Esophagus muscularis mucosa (tissue), 4 donors: ENCODE results near the gene RHOF. TPM values are rescaled to one million over a fixed set of nuclear protein-coding genes. Genes with fewer than 3 reads are reported as not detected.

ENCODE experiments used
- DNase-seq: peaks from one replicate; pipeline ENCODE4 v3.0.0-alpha.2; 2017; ENCODE audit errors: extremely low spot score
- H3K27ac ChIP-seq, 4 donors: fragments of 200-600 bp; sonication (generic); replicated peaks in 1 of 4; 1 replicate in 3 of 4; 2 replicates in 1 of 4; pipeline ENCODE4 v1.5.1; 2016 to 2019; ENCODE audit warnings: mild to moderate bottlenecking in 1 of 4
- H3K27me3 ChIP-seq, 4 donors: fragments of 200-600 bp; sonication (generic); one replicate each; pipeline versions ENCODE4 v1.5.1 to v1.6.0; 2016 to 2019
- H3K36me3 ChIP-seq, 4 donors: fragments of 200-600 bp; sonication (generic); one replicate each; pipeline ENCODE4 v1.5.1; 2016 to 2019
- H3K4me1 ChIP-seq, 4 donors: fragments of 200-600 bp; sonication (generic); one replicate each; pipeline ENCODE4 v1.5.1; 2016 to 2019
- H3K4me3 ChIP-seq, 4 donors: fragments of 200-600 bp; sonication (generic); 1 replicate in 2 of 4; 2 replicates in 2 of 4; pipeline ENCODE4 v1.5.1; 2016 to 2019; ENCODE audit warnings: mild to moderate bottlenecking in 4 of 4, moderate library complexity in 1 of 4
- H3K9me3 ChIP-seq, 4 donors: fragments of 200-600 bp; sonication (generic); 1 replicate in 3 of 4; 2 replicates in 1 of 4; pipeline ENCODE4 v1.5.1; 2016 to 2019
- CTCF ChIP-seq, 3 experiments: fragments of 200-600 bp in 2 of 3; fragments of 450-650 bp in 1 of 3; sonication (generic) in 2 of 3; IDR thresholded peaks; one replicate each; pipeline ENCODE4 v1.5.1; 2017 to 2019; ENCODE audit warnings: antibody characterized with exemption in 3 of 3, mild to moderate bottlenecking in 2 of 3, moderate library complexity in 1 of 3
- EP300 ChIP-seq: sonication (generic); formaldehyde crosslinking; IDR thresholded peaks from one replicate; pipeline ENCODE4 v1.6.1; 2017; ENCODE audit warnings: antibody characterized with exemption
- POLR2A ChIP-seq: fragments of 450-650 bp; IDR thresholded peaks from one replicate; pipeline ENCODE4 v1.6.1; 2017; ENCODE audit warnings: antibody characterized with exemption, moderate library complexity, mild to moderate bottlenecking, low read depth
- POLR2AphosphoS5 ChIP-seq, 2 donors: sonication (generic); formaldehyde crosslinking; IDR thresholded peaks; one replicate each; pipeline ENCODE4 v1.6.1; 2017; ENCODE audit warnings: antibody characterized with exemption in 2 of 2
- WGBS: methylation state at CpG from one replicate; pipeline ENCODE4 v1.1.5; 2018; 5-methylcytosine and 5-hydroxymethylcytosine counted together
- intact Hi-C: fragments of 100-400 bp; cut with DNase I; formaldehyde crosslinking; loops from one replicate; pipeline ENCODE4 v1.15.1; 2023
- total RNA-seq, 4 donors: library from RNA; depleted of rRNA; stranded (reverse); fragments of >200 nt; gene quantifications; one replicate each; pipeline versions ENCODE4 v1.1.0 to v1.2.1, GENCODE V29; 2016

Gene RHOF
- total RNA-seq, 4 donors from 2014 or later: 7.0 to 23.2 (median 15.9) TPM

- intact Hi-C loops: no loop called here
- no peak for DNase-seq
- Histone ChIP-seq H3K9me3 (no peaks in the 10 kb centered on the region), H3K27ac (peak overlapping the region; percentile 43 to 67 (median 60)), H3K4me3 (no peak overlapping the region), H3K4me1 (peaks cover 12 to 21% (median 15%) of the 10 kb centered on the region in 4 donors), H3K36me3 (peaks cover 0 to 62% (median 9%) of the 10 kb centered on the region in 4 donors), H3K27me3 (no peaks in the 10 kb centered on the region)
- TF ChIP-seq POLR2AphosphoS5 (IDR thresholded peaks at IDR 0.05): peak; percentile 19 to 36
- TF ChIP-seq CTCF (IDR thresholded peaks at IDR 0.05): no peak
- 58% methylated on average over 7 of the region's 12 CpGs for WGBS
Measured at GRCh38 chr12:121753844-121754264, 39.6 kb downstream of the RHOF start.

GRCh38 chr12:121751749-121752351 lies 41.6 kb downstream of the RHOF start:
- TF ChIP-seq POLR2A (no peak), EP300 (no peak), CTCF (IDR thresholded peaks at IDR 0.05) (no peak), POLR2AphosphoS5 (IDR thresholded peaks at IDR 0.05) (no peak)
- no peak overlapping the region for H3K4me3 ChIP-seq
- intact Hi-C loops: no loop called here
- H3K27ac ChIP-seq: no peak overlapping the region
- 95% methylated on average over 12 of the region's 12 CpGs for WGBS
- peaks cover 12 to 29% (median 15%) of the 10 kb centered on the region in 4 donors for H3K4me1 ChIP-seq
- no peaks in the 10 kb centered on the region for H3K27me3 ChIP-seq
- no peak for DNase-seq
- H3K9me3 ChIP-seq: no peaks in the 10 kb centered on the region
- peaks cover 0 to 64% (median 10%) of the 10 kb centered on the region in 4 donors for H3K36me3 ChIP-seq

- DNase-seq: no peak
- H3K27ac ChIP-seq: no peak overlapping the region
- no peak overlapping the region for H3K4me3 ChIP-seq
- no peaks in the 10 kb centered on the region for H3K9me3 ChIP-seq
- peaks cover 12 to 29% (median 15%) of the 10 kb centered on the region in 4 donors for H3K4me1 ChIP-seq
- 95% methylated on average over 1 of the region's 1 CpG for WGBS
- intact Hi-C loops: no loop called here
- TF ChIP-seq POLR2A: no peak
- TF ChIP-seq EP300: no peak
- TF ChIP-seq POLR2AphosphoS5 (IDR thresholded peaks at IDR 0.05): no peak
- no peak for TF ChIP-seq CTCF (IDR thresholded peaks at IDR 0.05)
- H3K27me3 ChIP-seq: no peaks in the 10 kb centered on the region
- H3K36me3 ChIP-seq: peaks cover 0 to 59% (median 10%) of the 10 kb centered on the region in 4 donors
Measured at GRCh38 chr12:121751034-121751433, 42.5 kb downstream of the RHOF start.

GRCh38 chr12:121750507-121750955 lies 43.0 kb downstream of the RHOF start:
- no peaks in the 10 kb centered on the region for H3K27me3 ChIP-seq
- no peaks in the 10 kb centered on the region for H3K9me3 ChIP-seq
- WGBS: 38% methylated on average over 1 of the region's 1 CpG
- H3K4me3 ChIP-seq: no peak overlapping the region
- no peak for DNase-seq
- peaks cover 12 to 29% (median 15%) of the 10 kb centered on the region in 4 donors for H3K4me1 ChIP-seq
- peaks cover 0 to 55% (median 10%) of the 10 kb centered on the region in 4 donors for H3K36me3 ChIP-seq
- intact Hi-C loops: no loop called here
- no peak for TF ChIP-seq POLR2A
- TF ChIP-seq CTCF (IDR thresholded peaks at IDR 0.05): no peak
- no peak for TF ChIP-seq POLR2AphosphoS5 (IDR thresholded peaks at IDR 0.05)
- no peak for TF ChIP-seq EP300
- no peak overlapping the region for H3K27ac ChIP-seq
